Activated naive CD8-positive, alpha-beta T cell treated with anti-CD3 and anti-CD28 coated beads, Interleukin-2, amount 50 U/mL, for 16 hours (primary cell): Measurements from ENCODE around the gene FSTL4.

ENCODE experiments used
- DNase-seq: peaks from one replicate; pipeline ENCODE4 v3.0.0-alpha.2; 2020; ENCODE audit warnings: low read depth, low spot score

Gene FSTL4

DNA sequence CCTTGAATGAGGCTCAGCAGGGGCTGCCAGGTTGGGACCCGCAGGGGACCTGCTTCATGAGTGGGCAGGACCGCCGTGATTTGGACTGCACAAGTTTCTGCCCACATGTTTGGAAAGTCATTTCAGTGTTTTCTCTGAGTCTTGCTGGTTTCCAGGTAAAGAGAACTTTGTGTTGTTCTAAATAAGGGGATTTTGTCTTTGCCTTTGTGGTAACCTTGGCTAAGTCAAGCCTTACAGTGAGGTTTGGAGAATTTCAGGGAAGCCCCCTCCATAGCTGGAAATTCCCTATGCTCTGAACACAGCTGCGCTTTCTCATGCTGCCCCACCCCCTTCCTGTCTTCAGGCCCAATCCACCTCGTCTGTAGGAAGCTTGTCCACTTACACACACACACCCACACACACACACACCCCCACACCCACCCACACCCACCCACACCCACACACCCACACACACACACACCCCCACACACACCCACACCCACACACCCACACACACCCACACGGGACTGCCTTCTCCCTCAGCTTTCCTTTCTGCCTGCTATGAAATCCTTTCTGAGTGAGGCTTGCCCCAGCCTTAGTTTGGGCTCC is 290.4 kb downstream of the FSTL4 start:
- no peak for DNase-seq

DNA sequence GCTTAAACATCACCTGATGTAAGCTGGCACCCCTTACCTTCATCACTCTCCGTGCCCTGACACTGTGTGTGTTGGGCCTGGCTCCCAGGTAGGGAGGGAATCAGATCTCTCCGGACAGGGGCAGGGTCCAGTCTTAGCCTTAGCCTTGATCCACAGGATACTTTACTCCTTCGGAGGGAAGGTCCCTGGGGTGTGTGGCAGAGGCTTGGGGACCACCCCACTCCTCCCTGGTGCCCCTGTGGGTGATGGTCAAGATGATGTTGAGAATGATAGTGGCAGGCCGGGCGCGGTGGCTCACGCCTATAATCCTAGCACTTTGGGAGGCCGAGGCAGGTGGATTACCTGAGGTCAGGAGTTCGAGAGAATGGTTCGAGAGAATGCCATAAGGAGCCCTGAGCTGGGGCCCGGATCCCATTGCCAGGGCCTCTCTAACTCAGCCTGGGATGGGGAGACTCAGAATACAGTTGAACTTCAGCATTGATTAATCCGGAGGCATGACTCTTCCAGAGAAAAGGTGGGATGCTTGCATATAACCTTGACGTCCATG is 291.0 kb downstream of the FSTL4 start:
- no peak for DNase-seq

GRCh38 chr5:133319905-133320520 is 292.3 kb downstream of the FSTL4 start:
- DNase-seq: no peak

GRCh38 chr5:133319244-133319643 is 293.1 kb downstream of the FSTL4 start:
- no peak for DNase-seq

DNA sequence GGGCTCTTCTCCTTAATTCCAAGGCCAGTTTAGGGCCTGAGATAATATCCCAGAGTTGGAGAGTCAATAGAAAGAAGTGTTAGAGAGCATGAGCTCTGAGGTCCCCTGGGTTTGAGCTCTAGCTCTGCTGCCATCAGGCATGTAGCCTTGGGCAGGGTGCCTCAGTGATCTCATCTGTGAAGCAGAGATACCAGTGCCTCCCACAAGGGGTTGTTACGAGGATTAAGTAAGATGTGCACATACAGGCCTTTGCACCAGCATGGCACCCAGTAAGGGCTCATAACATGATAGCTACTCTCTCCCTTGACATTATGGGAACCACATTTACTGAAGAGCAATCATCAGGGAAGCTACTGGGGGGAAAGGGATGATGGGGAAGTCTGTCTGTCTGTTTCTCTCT is 294.8 kb downstream of the FSTL4 start:
- no peak for DNase-seq

DNA sequence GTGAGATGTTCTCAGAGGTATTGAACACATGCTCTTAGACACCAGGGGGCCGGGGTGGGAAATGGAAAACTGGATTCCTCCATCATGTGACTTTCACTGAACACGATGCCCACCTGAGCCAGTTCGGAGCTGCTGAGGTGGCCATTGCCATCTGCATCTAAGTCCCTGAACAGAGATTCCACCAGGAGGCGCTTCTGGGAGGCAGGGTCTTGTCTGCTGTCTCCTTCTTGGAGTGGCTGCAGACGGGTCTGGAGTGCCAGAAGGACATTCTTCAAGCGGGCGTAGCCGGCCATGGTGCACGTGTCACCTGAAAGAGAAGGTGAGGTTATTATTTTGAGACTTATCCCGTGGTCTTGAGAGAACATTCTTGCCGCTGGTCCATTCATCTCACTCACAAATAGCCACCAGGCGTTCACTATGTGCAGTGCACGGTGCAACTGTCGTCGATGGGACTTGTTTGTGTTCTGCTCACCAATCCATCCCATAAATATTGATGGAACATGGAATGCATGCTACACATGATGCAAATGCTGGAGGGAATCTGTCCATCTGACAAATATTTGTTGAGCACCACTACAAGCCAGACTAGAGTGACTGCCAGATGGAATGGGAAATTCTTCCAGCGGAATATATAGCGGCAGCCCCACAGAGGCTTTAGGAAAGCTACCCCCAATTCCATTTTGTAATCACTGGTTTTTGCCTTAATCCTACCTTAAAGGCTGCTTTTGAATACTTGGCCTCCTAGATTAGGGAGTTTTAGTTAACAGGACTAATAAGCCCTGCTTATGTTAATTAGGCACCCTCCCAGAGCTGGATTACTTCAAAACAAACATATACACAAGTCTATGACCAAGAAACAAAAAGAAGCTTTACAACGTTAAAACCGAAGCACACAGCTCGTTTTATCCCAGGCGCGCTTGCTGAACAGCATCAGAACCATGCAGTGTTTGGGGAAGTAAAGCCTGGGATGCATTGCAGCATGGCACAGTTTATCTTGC is 295.7 kb downstream of the FSTL4 start:
- DNase-seq: no peak

GRCh38 chr5:133314086-133314485 is 298.3 kb downstream of the FSTL4 start:
- no peak for DNase-seq

DNA sequence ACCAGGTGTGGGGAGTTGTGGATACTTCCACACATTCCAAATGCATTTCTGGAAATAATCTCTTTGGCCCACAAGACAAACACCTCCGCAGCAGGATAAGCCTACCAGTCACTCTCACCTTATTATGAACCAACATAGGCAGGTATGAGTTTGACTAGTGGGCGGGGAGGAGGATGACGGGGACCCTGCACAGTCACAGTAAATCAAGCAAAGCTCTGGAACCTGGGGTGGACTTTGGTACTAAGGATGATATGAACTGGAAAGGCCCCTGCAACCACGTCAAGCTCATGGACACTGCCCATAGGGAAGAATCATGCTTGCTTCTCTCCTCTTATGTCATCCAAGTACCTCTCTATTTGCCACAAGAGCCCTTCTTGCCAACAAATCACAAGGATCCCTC is 301.2 kb downstream of the FSTL4 start:
- DNase-seq: no peak

DNA sequence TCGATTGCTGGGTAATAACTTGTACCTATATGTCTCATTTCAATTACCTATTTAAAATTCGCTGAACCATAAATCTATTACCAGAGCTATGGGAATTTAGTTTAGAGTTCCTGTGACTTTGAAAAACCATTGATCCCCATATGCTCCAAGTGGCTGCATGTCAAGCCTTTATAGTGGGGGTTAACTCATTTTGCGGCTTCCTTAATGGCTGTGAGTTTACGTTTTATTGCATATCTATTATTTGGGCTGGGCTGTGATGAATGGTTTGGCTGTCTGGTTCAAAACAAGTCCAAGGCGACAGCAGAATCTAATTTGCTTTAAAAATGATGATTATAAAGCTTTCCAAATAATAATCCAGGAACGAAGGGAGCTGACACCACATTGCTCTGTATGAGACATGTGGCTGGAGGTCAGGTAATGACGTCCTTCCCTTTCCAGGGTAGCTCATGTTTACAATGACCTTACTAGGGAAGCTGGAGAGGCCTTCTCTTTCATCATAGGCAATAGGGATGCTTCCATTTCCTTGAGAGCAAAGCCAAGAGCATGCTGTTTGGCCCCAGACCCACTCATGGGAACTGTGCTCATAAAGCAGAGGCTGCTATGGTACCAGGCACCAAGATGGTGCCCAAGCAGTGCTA is 302.2 kb downstream of the FSTL4 start:
- no peak for DNase-seq

DNA sequence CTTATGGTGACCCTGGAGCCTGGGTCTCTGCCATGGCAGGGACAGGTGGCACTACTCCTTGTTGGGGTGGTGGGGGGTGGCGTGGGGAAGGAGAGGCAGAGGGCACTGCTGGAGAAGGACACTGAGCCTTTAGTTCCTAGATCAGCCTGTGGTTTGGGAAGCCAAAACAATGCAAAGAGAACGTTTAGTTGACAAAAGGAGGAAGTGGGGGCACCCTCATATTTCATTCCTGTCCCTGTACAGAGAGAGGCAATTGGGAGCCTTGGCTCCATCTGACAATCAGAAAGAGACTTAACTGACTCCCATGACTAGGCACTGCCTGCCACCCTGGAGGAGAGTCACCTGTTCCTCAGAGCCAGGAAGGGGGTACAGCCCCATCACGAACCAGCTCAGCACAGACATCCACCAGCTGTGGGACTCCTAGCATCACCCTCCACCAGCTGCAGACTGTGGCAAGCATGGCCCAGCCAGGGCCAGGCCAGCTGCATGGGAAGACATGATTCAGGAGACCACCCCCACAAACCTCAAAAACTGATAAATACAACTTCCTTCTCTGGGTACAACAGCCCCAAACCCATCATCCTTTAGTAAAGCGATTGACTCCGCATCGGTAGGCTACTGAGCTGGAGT is 303.1 kb downstream of the FSTL4 start:
- no peak for DNase-seq

DNA sequence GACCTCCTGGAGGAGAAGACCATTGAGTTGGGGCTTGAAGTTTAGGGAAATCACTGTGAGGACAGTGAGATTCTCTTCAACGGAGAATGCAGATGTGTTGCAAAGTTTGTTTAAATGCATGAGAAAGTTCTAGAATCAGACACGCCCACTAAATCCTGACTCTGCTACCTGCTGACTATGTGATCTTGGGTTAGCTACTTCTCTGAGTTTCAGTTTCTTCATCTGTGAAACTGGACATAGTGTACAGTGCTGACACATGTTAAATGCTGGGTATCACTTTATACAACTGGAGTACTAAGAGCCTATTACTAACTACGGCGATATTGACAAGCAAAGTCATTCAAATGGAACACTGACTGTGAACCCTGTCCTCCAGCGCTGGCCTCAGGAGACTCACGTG is 305.1 kb downstream of the FSTL4 start:
- no peak for DNase-seq

DNA sequence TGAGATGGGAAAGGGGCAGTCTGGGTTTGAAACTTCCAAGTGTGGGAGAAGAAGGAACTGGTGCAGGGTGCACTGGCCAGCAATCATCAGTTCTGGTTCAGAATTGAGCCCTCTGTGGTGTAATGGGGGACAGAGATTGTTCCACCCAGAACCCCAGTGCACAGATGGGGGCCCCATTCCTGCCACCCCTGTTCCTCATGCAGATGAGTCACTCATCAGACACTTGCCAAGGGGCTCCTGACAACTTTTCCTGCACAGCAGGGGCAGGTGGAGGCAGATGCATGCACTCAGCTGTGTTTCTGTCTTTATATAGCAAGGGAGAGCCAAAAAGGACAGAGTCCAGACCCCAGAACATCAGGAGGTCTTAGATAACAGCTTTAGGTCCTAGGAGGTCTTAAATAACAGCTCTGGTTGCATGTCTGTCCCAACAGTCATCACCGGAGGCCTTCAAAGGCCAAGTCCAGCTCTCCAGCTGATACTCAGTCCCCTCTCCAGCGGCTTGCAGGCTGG is 307.6 kb downstream of the FSTL4 start:
- no peak for DNase-seq

DNA sequence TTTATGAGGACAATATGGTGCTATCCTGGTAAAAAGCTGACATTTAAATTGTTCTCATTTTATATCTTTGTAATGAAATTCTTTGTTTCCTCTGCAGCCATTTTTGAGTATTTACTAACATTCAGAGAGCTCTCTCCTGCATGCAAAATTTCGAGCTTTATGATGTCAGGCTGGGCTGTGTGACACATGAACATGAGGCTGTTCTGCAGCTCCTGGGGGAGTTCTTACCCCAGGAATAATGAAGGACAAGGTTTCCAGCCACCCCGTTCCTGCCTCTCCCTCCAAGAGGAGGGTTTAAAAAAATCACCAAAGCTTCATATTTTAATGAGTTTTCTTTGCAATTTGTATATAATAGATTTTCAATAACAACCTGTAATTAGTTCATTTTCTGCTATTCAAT is 308.2 kb downstream of the FSTL4 start:
- DNase-seq: no peak

- no peak for DNase-seq
Observed at GRCh38 chr5:133303298-133303697, 309.0 kb downstream of the FSTL4 start.

DNA sequence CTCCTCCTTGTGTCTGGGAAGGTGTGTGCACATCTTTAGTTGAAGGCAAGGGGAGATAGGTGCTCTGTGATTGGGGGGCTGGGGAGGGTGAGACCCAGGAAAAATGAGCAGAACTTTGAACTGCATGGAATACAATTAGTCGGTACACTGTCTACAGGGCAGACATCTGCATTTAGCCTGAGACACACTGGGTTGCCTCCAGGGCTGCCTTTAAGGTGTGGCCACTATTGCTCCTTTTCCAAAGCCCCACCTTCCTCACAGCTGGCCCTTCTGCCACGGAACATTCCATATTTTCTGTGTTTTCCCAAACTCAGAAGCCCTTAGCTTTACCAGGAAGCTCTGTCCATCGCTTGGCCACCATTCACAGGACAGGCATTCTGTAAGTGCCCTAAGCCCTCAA is 312.6 kb downstream of the FSTL4 start:
- DNase-seq: no peak

- no peak for DNase-seq
Observed at GRCh38 chr5:133299021-133299420, 313.3 kb downstream of the FSTL4 start.

- DNase-seq: no peak
Observed at GRCh38 chr5:133298447-133298846, 313.9 kb downstream of the FSTL4 start.

GRCh38 chr5:133297293-133297692 is 315.0 kb downstream of the FSTL4 start:
- no peak for DNase-seq

DNA sequence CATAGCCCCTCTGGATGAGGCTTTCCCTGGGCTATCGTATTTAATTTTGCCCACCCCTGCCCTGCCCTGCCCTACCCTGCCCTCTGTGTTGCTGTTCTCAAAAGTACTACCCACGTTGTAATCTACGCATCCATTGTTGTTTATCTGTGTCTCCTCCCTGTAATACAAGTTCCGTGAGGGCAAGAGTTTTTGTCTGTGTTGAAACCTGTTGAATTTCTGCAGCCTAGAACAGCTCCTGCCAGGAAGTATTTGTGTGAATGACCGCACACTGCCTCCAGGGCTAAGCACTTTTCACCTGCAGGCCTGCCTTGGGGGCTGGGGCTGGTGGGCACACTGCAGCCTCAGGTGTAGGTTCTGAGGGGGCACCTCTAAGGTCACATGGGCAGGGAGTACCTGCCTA is 315.7 kb downstream of the FSTL4 start:
- DNase-seq: no peak

GRCh38 chr5:133295520-133295919 is 316.8 kb downstream of the FSTL4 start:
- DNase-seq: no peak

DNA sequence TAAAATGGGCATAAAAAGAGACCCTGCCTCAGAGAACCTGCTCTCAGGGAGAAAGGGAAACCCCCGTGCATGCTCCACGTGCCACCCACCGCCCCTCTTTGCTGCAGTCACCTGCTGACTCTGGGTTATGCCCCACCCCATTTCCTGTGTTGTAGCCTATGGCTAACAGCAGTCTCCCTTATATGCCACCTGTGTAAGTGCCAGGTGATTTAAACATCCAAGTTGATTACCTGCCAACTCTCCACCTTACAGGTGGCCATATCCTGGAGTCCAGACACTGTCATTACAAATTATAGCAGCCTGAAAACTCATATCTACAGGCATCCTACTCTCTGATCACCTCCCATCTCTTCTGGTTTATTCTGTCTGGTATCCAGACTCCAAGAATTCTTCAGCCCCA is 318.0 kb downstream of the FSTL4 start:
- no peak for DNase-seq
